SU-DHL-6 (cell line): Measurements from ENCODE around the gene M6PR.

ENCODE experiments used
- CTCF ChIP-seq: fragments of 200-600 bp; sonication (generic); IDR thresholded peaks from one replicate; pipeline ENCODE4 v1.5.1; 2017; ENCODE audit warnings: antibody characterized with exemption, mild to moderate bottlenecking, low read length, moderate library complexity; ENCODE audit not compliant: insufficient read depth, poor library complexity, severe bottlenecking
- EZH2phosphoT487 ChIP-seq: fragments of 200-600 bp; sonication (generic), shearing (Covaris generic); conservative IDR thresholded peaks from 2 replicates; pipeline ENCODE4 v1.6.1; 2018; ENCODE audit warnings: mild to moderate bottlenecking, antibody characterized with exemption, low read length, moderate library complexity, mixed read lengths

GRCh38 chr12:8948701-8949341 lies 624 bp downstream of the M6PR start:
- TF ChIP-seq CTCF (no peak), EZH2phosphoT487 (no peak)
